Ovary (tissue), 9 donors: ENCODE measurements around the gene TMEFF2. TPM values are rescaled to one million over a fixed set of nuclear protein-coding genes. Genes with fewer than 3 reads are reported as not detected.
"Not testable (repeated sequence)": the region's sequence is repeated elsewhere in the genome, so short reads cannot be mapped to it uniquely, and the experiment has no call there.

Source experiments
- DNase-seq, 5 donors: peaks; one replicate each; pipeline ENCODE4 v3.0.0-alpha.2; 2019 to 2020
- H3K27ac ChIP-seq, 2 donors: fragments of 200-600 bp; one replicate each; pipeline versions ENCODE4 v1.5.1 to v1.8.0; 2019 to 2022
- H3K27me3 ChIP-seq: fragments of 200-600 bp; one replicate; pipeline ENCODE4 v1.8.0; 2022
- H3K36me3 ChIP-seq: fragments of 200-600 bp; sonication (generic); one replicate; pipeline ENCODE4 v1.5.1; 2019
- H3K4me1 ChIP-seq: one replicate; pipeline ENCODE4 v1.8.1; 2013; ENCODE audit warnings: mild to moderate bottlenecking, moderate library complexity; ENCODE audit not compliant: insufficient read depth
- H3K4me3 ChIP-seq: fragments of 200-600 bp; sonication (generic); one replicate; pipeline ENCODE4 v1.5.1; 2017
- H3K9me3 ChIP-seq, 2 donors: fragments of 200-600 bp in 1 of 2; sonication (generic) in 1 of 2; one replicate each; pipeline versions ENCODE4 v1.5.1 to v1.8.1; 2013 to 2019; ENCODE audit warnings: mild to moderate bottlenecking in 1 of 2, moderate library complexity in 1 of 2
- CTCF ChIP-seq, 3 donors: fragments of 450-650 bp in 2 of 3; fragments of 200-600 bp in 1 of 3; IDR thresholded peaks; one replicate each; pipeline versions ENCODE4 v1.5.1 to v1.8.0; 2016 to 2022; ENCODE audit warnings: antibody characterized with exemption in 3 of 3, mild to moderate bottlenecking in 1 of 3
- EP300 ChIP-seq: sonication (generic); formaldehyde crosslinking; IDR thresholded peaks from one replicate; pipeline ENCODE4 v1.6.1; 2017; ENCODE audit warnings: antibody characterized with exemption
- POLR2A ChIP-seq: fragments of 450-650 bp; IDR thresholded peaks from one replicate; pipeline ENCODE4 v1.6.1; 2017; ENCODE audit warnings: antibody characterized with exemption, mild to moderate bottlenecking, moderate library complexity
- WGBS, 3 donors: extraction: QIAGEN DNeasy Blood & Tissue Kit in 1 of 3; methylation state at CpG; one replicate each; pipeline versions ENCODE4 v1.1.5 to v1.1.7; 2013 to 2017; 5-methylcytosine and 5-hydroxymethylcytosine counted together
- intact Hi-C, 4 donors: fragments of 100-400 bp; cut with DNase I; formaldehyde crosslinking; loops; one replicate each; pipeline versions ENCODE4 v1.11.0 to v1.15.1; 2022 to 2023
- polyA plus RNA-seq, 2 donors: library from polyadenylated mRNA; stranded (reverse); fragments of 200-250 nt in 1 of 2; fragments of 350-450 nt in 1 of 2; fragmentation: Illumina TruSeq in 1 of 2; extraction: RNeasy Lipid Tissue Mini Kit (QIAGEN cat#74804) in 1 of 2; gene quantifications; one replicate each; pipeline ENCODE4 v1.2.3, GENCODE V29; 2013 to 2014
- total RNA-seq, 7 donors: library from RNA; depleted of rRNA in 2 of 7; stranded (reverse); fragments of >200 nt in 2 of 7; fragmentation: NEBNext Ultra II Directional in 3 of 7; extraction: Animal tissue kit (Norgen Biotek cat#: 25700) in 3 of 7; gene quantifications; one replicate each; pipeline versions ENCODE4 v1.1.0 to v1.2.4, GENCODE V29; 2016 to 2023
- donor health status: DM: no; HTN: no; CAD: no; lungs with moderate emphysema.
- donor health status: DM: no; HTN: no; CAD: no.
- donor health status: Bipolar disorder and iron deficiency.
- donor health status: DM: yes; HTN: yes; CAD: no.
- donor health status: DM: no; HTN: no; CAD: no.
- donor health status: DM: yes; HTN: yes; CAD: no.

TMEFF2 gene
- total and polyA plus RNA-seq, 9 donors = 0.05 to 0.34 (median 0.08) TPM; not detected in 5

- Histone ChIP-seq H3K36me3 (no peaks in the 10 kb centered on the region), H3K27me3 (no peaks in the 10 kb centered on the region), H3K27ac (no peak overlapping the region), H3K4me1 (peaks cover under 1% of the 10 kb centered on the region), H3K4me3 (no peak overlapping the region), H3K9me3 (no peaks in the 10 kb centered on the region)
- intact Hi-C loops = no loop called here
- no peak for TF ChIP-seq POLR2A
- TF ChIP-seq EP300 = no peak
- TF ChIP-seq CTCF (IDR thresholded peaks at IDR 0.05) = no peak
- WGBS, 3 donors = 97 to 98% (median 97%) methylated on average over 20 of the region's 20 CpGs
- DNase-seq = no peak
Observed at GRCh38 chr2:191922736-191923651, 271.7 kb downstream of the TMEFF2 start.

DNA sequence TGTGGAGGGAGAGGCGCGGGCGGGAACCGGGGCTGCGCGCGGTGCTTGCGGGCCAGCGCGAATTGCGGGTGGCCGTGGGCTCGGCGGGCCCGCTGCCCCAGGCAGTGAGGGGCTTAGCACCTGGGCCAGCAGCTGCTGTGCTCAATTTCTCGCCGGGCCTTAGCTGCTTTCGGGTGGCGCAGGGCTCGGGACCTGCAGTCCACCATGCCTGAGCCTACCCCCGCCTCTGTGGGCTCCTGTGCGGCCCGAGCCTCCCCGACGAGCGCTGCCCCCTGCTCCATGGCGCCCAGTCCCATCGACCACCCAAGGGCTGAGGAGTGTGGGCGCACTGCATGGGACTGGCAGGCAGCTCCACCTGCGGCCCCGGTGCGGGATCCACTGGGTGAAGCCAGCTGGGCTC is 273.1 kb downstream of the TMEFF2 start:
- 93 to 97% (median 95%) methylated on average over 25 to 32 of the region's 32 CpGs for WGBS, 3 donors
- intact Hi-C loops = not testable (repeated sequence)

DNA sequence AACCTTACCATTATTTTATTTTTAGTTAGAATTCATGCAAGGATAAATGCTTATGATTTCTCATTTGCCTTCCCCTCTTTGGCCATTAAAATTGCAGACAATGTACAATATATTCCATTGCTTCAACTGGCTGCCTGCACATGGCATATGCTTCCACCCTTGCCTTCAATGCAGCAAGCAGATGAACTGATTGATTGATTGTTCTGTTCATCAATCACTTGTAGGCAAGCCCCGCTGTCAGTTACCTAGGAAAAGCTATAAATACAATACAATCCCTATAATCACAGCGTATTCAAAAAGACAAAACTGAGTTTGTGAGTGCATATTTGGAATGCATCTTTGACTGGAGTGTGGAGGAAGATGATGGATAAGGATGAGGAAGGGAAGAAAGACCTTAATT is 274.2 kb downstream of the TMEFF2 start:
- no peak for TF ChIP-seq POLR2A
- TF ChIP-seq CTCF (IDR thresholded peaks at IDR 0.05) = no peak
- no peak for TF ChIP-seq EP300
- H3K27ac ChIP-seq = no peak overlapping the region
- WGBS, 3 donors = 91 to 98% (median 93%) methylated on average over 2 of the region's 2 CpGs
- H3K4me1 ChIP-seq = no peaks in the 10 kb centered on the region
- intact Hi-C loops = no loop called here
- no peak for DNase-seq
- H3K36me3 ChIP-seq = no peaks in the 10 kb centered on the region
- no peak overlapping the region for H3K4me3 ChIP-seq
- no peaks in the 10 kb centered on the region for H3K9me3 ChIP-seq
- H3K27me3 ChIP-seq = no peaks in the 10 kb centered on the region

More for the DNA sequence above, 273.1 kb downstream of the TMEFF2 start:
- not testable (repeated sequence) for H3K9me3 ChIP-seq, H3K4me1 ChIP-seq, H3K27me3 ChIP-seq, H3K27ac ChIP-seq, H3K4me3 ChIP-seq, H3K36me3 ChIP-seq, DNase-seq

GRCh38 chr2:191917967-191918651 is 276.6 kb downstream of the TMEFF2 start:
- no peak overlapping the region for H3K27ac ChIP-seq
- 74 to 79% (median 76%) methylated on average over 9 of the region's 9 CpGs for WGBS, 3 donors
- TF ChIP-seq EP300 (no peak), POLR2A (no peak), CTCF (IDR thresholded peaks at IDR 0.05) (no peak)

More at GRCh38 chr2:191917967-191918651, 276.6 kb downstream of the TMEFF2 start:
- no peak for DNase-seq
- intact Hi-C loops = no loop called here
- Histone ChIP-seq H3K9me3 (no peaks in the 10 kb centered on the region), H3K27me3 (no peaks in the 10 kb centered on the region), H3K4me1 (no peaks in the 10 kb centered on the region), H3K4me3 (no peak overlapping the region), H3K36me3 (no peaks in the 10 kb centered on the region)
